Epithelial cell of esophagus (primary cell): ENCODE results near the gene MRTFA.

Experiments used
- DNase-seq: peaks from one replicate; pipeline ENCODE4 v3.0.0; 2010; ENCODE audit warnings: low read depth
- H3K4me3 ChIP-seq: 2 replicates; pipeline ENCODE4 v1.5.1; 2011; ENCODE audit warnings: mild to moderate bottlenecking, low read length, control low read depth
- TF ChIP-seq, protein P1 (sequence below): IDR thresholded peaks from 2 replicates; pipeline ENCODE4 v1.5.1; 2011; ENCODE audit warnings: low read depth, mild to moderate bottlenecking, low read length, control low read depth, inconsistent platforms; ENCODE audit not compliant: insufficient read depth; ENCODE audit errors: missing control alignments

The MRTFA gene

DNA sequence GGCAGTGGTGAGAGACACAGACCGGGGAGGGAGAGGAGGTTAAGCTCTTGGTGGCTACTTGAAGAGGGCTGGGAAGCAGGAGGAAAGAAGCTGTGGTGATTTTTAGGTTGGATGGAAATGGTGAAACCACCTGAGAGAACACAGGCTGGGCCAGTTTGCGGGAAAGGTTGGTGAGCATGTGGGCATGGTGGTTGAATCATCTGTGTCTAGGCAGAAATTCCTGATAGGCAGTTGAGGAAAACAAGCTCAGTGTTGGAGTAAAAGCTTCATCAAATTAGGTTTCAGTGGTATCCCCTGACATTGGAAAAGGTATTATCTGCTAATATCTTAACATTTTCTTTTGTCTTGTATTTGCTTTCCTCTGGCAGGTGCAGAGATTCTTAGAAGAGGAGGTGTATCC, 270.5 kb downstream of the MRTFA start:
- no peak overlapping the region for H3K4me3 ChIP-seq
- TF ChIP-seq, protein P1, sequence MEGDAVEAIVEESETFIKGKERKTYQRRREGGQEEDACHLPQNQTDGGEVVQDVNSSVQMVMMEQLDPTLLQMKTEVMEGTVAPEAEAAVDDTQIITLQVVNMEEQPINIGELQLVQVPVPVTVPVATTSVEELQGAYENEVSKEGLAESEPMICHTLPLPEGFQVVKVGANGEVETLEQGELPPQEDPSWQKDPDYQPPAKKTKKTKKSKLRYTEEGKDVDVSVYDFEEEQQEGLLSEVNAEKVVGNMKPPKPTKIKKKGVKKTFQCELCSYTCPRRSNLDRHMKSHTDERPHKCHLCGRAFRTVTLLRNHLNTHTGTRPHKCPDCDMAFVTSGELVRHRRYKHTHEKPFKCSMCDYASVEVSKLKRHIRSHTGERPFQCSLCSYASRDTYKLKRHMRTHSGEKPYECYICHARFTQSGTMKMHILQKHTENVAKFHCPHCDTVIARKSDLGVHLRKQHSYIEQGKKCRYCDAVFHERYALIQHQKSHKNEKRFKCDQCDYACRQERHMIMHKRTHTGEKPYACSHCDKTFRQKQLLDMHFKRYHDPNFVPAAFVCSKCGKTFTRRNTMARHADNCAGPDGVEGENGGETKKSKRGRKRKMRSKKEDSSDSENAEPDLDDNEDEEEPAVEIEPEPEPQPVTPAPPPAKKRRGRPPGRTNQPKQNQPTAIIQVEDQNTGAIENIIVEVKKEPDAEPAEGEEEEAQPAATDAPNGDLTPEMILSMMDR = no peak
- DNase-seq = no peak

DNA sequence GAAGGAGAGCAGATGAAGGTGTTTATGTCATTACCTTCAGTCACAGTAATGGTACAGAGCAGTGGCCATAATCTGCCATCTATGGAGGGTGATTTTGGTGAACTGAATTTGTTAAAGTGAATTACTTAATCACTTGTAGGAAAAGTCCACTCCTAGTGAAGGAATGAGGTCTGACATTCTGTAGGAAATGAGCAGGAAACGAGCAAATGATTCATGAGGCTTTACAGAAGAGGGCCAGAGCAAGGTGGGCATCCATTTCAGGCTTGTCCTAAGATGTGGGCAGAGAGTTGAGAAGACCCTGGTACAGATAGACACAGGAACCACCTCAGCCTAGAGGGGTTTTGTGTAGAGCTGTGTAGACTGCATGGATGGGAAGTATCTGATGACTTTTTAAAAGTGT, 272.1 kb downstream of the MRTFA start:
- TF ChIP-seq, protein P1 = no peak
- DNase-seq = no peak
- no peak overlapping the region for H3K4me3 ChIP-seq

DNA sequence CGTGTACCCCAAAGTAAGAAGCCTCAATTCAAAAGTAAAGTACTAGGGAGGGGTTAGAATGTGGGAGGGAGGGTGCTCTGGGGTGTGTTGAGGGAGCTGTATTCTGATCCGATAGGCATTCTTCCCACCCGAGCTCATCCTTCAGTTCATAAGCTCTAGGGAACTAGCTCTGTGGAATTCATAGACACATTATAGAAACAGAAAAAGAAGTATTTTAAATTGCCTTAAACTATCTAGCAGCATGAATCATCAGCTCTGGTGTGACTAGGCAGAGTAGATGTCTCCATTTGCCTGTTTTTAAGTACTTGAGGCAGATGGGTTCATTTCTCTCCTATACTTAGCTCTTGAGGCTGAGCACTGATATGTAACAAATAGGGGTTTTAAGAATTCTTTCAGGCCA, 273.5 kb downstream of the MRTFA start:
- no peak overlapping the region for H3K4me3 ChIP-seq
- TF ChIP-seq, protein P1 = no peak
- DNase-seq = no peak

DNA sequence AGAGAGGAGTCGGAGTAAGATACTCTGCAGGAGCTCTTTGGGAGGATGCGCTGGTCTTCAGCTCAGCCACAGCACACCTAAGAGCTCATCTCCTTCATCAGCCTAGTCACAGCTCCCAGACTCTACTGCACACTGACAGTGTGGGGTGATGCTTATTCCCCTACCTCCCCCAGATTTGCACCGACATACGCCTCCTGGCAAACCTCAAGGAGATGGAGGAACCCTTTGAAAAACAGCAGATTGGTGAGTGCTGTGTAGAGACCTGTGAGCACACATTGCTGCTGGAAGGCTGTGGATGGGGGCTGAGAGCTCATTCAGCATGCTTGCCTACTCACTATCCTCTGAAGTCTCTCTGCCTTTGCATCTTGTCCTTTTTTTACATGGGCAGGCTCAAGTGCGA, 275.4 kb downstream of the MRTFA start:
- H3K4me3 ChIP-seq = no peak overlapping the region
- TF ChIP-seq, protein P1 = no peak
- no peak for DNase-seq
